D721Med (cell line): Measurements from ENCODE around the gene SBF2.
A peak's percentile ranks its signal among the peaks of the same experiment; 100 is the strongest.
"Not testable (repeated sequence)": the region's sequence is repeated elsewhere in the genome, so short reads cannot be mapped to it uniquely, and the experiment has no call there.

ENCODE experiments used
- DNase-seq: peaks from one replicate; pipeline ENCODE4 v3.0.0; 2011; ENCODE audit warnings: low spot score; ENCODE audit not compliant: insufficient read length
- FAIRE-seq: peaks from 2 replicates; lab custom pipeline; 2011; peaks lifted over from hg19 to GRCh38; lab: Jason Lieb, UNC
- TF ChIP-seq, protein P1 (sequence below): IDR thresholded peaks from 2 replicates; pipeline ENCODE4 v1.5.1; 2012; ENCODE audit warnings: mild to moderate bottlenecking, control low read depth; ENCODE audit not compliant: insufficient read depth; ENCODE audit errors: missing control alignments

SBF2 gene

DNA sequence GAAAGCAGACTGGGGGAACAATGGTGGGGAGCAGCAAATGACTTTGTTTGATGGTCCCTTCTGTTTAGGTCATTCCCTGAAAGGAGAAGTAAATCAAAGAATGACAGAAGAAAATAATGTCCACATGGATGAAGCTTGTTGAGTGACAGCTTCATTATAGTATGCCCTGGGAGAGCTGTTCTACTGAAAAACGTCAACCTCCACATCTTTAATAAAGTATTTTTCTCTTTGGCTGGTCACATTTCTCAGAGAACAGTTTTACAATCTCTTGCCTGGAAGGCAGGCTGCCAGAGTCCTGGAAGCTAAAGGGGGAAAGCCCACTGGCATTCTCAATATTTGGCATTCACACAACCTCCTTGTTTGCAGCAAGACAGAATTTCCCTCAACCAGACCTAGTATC, 342.2 kb downstream of the SBF2 start:
- DNase-seq = no peak
- FAIRE-seq = peak; percentile 63
- TF ChIP-seq, protein P1, sequence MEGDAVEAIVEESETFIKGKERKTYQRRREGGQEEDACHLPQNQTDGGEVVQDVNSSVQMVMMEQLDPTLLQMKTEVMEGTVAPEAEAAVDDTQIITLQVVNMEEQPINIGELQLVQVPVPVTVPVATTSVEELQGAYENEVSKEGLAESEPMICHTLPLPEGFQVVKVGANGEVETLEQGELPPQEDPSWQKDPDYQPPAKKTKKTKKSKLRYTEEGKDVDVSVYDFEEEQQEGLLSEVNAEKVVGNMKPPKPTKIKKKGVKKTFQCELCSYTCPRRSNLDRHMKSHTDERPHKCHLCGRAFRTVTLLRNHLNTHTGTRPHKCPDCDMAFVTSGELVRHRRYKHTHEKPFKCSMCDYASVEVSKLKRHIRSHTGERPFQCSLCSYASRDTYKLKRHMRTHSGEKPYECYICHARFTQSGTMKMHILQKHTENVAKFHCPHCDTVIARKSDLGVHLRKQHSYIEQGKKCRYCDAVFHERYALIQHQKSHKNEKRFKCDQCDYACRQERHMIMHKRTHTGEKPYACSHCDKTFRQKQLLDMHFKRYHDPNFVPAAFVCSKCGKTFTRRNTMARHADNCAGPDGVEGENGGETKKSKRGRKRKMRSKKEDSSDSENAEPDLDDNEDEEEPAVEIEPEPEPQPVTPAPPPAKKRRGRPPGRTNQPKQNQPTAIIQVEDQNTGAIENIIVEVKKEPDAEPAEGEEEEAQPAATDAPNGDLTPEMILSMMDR = no peak

DNA sequence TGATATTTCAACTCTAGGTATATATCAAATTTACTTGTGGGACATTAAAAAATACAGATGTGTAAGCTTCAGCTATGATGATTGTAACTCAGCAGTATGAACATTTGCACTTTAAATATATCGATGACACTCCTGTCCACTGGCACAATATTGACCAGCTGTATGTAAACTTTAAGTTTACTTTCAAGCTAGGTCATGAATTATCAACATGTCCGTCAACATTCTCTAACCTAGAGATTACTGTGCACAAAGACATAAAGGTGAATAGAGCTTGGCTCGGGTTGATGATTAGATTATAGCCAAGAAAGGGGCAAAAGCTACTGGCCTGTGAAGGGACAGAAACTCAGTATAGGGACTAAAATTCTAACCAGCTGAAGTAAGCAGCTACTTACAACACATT, 343.6 kb downstream of the SBF2 start:
- DNase-seq = no peak
- FAIRE-seq = no peak
- TF ChIP-seq, protein P1 = no peak

DNA sequence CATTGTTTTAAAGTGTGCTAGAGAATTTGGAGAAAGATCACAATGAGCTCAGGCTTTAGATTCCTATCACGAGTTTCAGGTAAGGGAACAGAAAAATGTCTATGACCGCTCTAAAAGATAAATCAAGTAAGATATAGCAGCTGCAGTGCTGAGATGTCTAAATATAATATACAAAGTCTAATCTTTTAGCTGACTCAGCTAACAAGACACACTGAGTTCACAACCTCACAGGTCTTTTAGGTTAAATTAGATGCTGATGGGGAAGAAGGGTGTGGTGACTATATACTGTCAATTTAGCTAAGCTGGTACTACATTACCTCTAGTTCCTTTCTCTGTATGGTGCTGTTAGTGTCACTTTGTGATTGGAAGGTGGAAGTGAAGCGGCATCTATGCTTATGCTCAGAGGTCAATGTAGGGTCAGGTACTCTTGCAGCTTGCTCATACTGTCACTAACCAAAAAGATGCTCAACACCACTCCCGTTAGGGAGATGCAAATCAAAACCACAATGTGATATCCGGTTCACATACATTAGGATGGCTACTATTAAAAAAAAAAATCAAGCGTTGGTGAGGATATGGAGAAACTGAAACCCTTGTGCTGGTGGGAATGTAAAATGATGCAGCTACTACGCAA, 346.7 kb downstream of the SBF2 start:
- no peak for DNase-seq
- FAIRE-seq = no peak
- TF ChIP-seq, protein P1 = no peak

DNA sequence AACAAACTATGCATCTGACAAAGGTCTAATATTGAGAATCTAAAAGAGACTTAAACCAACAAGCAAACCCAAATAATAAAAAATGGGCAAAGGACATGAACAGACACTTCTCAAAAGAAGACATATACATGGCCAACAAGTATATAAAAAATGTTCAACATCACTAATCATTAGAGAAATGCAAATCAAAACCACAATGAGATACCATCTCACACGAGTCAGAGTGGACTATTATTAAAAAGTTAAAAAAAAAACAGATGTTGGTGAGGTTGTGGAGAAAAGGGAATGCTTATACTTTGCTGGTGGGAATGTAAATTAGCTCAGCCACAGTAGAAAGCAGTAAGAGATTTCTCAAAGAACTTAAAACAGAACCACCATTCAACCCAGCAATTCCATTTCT, 348.3 kb downstream of the SBF2 start:
- FAIRE-seq, DNase-seq: not testable (repeated sequence)

DNA sequence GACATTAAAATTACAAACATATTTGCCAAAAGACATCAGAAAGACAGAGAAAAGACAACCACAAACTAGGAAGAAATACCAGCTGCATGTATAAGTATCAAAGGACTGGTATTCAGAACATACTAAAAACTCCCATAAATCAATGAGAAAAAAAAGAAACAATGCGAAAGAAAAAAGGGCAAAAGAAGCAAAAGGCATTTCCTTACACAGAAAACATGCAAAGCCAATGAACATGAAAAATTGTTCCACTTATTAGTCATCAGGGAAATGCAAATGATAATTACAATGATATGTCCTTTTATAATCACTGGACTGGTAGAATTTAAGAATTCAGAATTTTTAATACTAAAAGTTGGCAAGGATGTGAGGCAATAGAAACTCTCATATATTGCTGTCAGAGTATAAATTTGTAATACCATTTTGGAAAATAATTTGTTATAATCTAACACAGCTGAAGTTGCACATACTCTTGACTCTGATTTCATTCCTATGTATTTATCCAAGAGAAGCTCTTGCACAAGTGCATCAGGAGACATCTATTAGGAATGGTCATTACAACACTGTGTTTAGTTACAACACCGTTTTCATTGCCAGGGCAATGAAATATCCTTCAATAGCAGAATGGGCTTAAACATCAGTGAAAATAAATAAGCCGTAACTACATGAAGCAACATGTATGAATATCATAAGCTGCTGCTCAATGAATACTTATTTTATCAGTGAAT, 350.5 kb downstream of the SBF2 start:
- FAIRE-seq = no peak

DNA sequence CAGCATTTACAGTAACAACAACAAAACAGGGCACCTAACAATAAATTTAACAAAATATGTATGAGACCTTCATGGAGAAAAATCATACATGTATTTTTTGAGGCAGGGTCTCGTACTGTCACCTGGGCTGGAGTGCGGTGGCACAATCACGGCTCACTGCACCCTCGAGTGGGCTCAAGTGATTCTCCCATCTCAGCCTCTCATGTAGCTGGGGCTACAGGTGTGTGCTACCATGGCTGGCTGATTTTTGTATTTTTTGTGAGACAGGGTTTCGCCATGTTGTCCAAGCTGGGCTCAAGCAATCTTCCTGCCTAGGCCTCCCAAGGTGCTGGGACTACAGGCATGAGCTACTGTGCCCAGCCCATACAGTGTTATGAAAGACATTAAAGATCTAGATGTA, 352.0 kb downstream of the SBF2 start:
- TF ChIP-seq, protein P1 = no peak
- DNase-seq (no peak), FAIRE-seq (no peak)

More for the DNA sequence above, 350.5 kb downstream of the SBF2 start:
- no peak for DNase-seq
- TF ChIP-seq, protein P1 = no peak

DNA sequence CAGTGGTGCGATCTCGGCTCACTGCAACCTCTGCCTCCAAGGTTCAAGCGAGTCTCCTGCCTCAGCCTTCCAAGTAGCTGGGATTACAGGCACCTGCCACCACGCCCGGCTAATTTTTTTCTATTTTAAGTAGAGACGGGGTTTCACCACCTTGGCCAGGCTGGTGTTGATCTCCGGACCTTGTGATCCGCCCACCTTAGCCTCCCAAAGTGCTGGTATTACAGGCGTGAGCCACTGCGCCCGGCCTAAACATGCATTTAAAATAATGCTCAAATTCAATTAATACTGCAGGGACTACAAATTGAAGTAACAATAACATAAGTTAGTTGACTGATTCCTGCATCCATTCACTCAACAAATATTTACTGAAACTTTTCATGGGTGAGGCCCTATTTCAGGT, 354.9 kb downstream of the SBF2 start:
- DNase-seq, FAIRE-seq: not testable (repeated sequence)

DNA sequence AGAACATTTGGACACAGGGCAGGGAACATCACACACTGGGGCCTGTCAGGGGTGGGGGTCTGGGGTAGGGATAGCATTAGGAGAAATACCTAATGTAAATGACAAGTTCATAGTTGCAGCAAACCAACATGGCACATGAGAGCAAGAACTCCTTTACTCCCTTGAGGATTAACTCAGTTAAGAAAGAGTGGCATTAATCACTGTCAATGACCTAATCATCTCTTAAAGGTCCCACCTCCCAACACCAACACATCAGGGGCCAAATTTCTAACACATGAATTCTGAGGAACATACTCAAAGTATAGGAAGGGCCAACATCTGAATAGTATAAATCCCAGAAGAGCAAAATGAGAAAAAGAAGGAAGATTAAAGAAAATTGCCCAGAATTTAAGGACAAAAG, 357.3 kb downstream of the SBF2 start:
- DNase-seq = no peak
- TF ChIP-seq, protein P1 = no peak
- no peak for FAIRE-seq

DNA sequence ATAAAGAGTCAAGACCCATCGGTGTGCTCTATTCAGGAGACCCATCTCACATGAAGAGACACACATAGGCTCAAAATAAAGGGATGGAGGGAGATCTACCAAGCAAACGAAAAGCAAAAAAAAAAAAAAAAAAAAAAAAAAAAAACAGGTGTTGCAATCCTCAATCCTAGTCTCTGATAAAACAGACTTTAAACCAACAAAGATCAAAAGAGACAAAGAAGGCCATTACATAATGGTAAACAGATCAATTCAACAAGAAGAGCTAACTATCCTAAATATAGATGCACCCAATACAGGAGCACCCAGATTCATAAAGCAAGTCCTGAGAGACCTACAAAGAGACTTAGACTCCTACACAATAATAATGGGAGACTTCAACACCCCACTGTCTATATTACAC, 361.2 kb downstream of the SBF2 start:
- not testable (repeated sequence) for FAIRE-seq, DNase-seq

DNA sequence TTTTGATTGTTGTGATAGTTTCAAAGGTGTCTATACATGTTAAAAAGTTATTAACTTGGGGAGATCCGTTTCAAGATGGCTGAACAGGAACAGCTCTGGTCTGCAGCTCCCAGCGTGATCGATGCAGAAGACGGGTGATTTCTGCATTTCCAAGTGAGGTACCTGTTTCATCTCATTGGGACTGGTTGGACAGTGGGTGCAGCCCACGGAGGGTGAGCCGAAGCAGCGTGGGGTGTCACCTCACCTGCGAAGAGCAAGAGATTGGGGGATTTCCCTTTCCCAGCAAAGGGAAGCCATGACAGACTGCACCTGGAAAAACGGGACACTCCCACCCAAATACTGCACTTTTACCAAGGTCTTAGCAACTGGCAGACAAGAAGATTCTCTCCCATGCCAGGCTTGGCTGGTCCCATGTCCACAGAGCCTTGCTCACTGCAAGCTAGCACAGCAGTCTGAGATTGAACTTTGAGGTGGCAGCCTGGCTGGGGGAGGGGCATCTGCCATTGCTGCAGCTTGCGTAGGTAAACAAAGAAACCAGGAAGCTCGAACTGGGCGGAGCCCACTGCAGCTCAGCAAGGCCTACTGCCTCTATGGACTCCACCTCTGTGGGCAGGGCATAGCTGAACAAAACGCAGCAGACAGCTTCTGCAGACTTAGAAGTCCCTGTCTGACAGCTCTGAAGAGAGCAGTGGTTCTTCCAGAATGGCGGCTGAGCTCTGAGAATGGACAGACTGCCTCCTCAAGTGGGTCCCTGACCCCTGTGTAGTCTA, 363.3 kb downstream of the SBF2 start:
- not testable (repeated sequence) for FAIRE-seq, DNase-seq
